AG04450 (cell line): Measurements from ENCODE around the gene ECHS1. TPM values are rescaled to one million over a fixed set of nuclear protein-coding genes. Genes with fewer than 3 reads are reported as not detected.
"Not testable (repeated sequence)": the region's sequence is repeated elsewhere in the genome, so short reads cannot be mapped to it uniquely, and the experiment has no call there.

Experiments
- CTCF ChIA-PET: fragments of 300-600, 350-600 bp; formaldehyde crosslinking; extraction: SDS; loops from one replicate; lab custom pipeline; 2022; ENCODE audit warnings: antibody characterized with exemption, inconsistent platforms; lab: Charles Lee
- POLR2A ChIA-PET: fragments of 350-600 bp; formaldehyde crosslinking; extraction: SDS; loops from one replicate; lab custom pipeline; 2021; ENCODE audit warnings: antibody characterized with exemption, inconsistent platforms; lab: Yijun Ruan, JAX
- DNase-seq: peaks from one replicate; pipeline ENCODE4 v3.0.0-alpha.2; 2011; ENCODE audit warnings: low read depth, low spot score
- H3K27ac ChIP-seq: one replicate; pipeline ENCODE4 v1.5.1; 2012; ENCODE audit warnings: low read depth, low read length, control low read depth
- H3K27me3 ChIP-seq: one replicate; pipeline ENCODE4 v1.6.0; 2012; ENCODE audit warnings: low read length; ENCODE audit not compliant: control insufficient read depth, insufficient read depth
- H3K4me3 ChIP-seq: 2 replicates; pipeline ENCODE4 v1.5.1; 2011; ENCODE audit warnings: mild to moderate bottlenecking, low read depth, low read length, control low read depth
- H3K9me3 ChIP-seq: 2 replicates; pipeline ENCODE4 v1.5.1; 2012; ENCODE audit warnings: low read length; ENCODE audit not compliant: control insufficient read depth, insufficient read depth
- polyA plus RNA-seq: library from polyadenylated mRNA; depleted of rRNA; stranded (reverse); fragments of >200 nt; gene quantifications from 2 replicates; pipeline ENCODE4 v1.2.3, GENCODE V29; 2011
- TF ChIP-seq, protein P1 (sequence below): IDR thresholded peaks from 2 replicates; pipeline ENCODE4 v1.5.1; 2011; ENCODE audit warnings: low read depth, low read length, control low read depth, inconsistent platforms

The ECHS1 gene
- polyA plus RNA-seq, 1 experiment: 56.6 TPM

DNA sequence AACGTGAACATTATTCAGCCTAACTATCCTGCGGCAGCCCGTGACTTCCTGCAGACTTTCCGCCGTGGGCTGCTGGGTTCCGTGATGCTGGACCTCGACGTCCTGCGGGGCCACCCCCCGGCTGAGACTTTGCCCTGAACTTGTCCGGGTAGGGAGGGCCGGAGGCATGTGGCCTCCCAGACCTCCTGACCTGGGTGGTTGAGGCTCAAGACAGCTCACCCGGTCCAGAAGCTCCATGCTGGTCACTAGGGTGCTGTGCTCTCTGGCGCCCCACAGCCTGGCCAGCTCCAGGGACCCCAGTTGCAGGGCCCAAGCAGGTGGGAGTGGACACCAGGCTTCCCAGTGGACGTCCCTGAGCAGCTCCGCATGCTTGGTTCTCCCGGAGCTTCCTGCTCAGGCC, 46.9 kb upstream of the ECHS1 start:
- Histone ChIP-seq H3K9me3 (peaks cover 4% of the 10 kb centered on the region; the same call in 1 of the 2 replicates), H3K27ac (no peak overlapping the region), H3K27me3 (no peaks in the 10 kb centered on the region), H3K4me3 (no peak overlapping the region)
- ChIA-PET POLR2A (interaction anchor here (0.6 kb wide), 1 partner anchor 16 kb away, joined by 5 read pairs; no protein-coding TSS in a partner anchor), CTCF (no interaction called here)
- DNase-seq: no peak
- TF ChIP-seq, protein P1, sequence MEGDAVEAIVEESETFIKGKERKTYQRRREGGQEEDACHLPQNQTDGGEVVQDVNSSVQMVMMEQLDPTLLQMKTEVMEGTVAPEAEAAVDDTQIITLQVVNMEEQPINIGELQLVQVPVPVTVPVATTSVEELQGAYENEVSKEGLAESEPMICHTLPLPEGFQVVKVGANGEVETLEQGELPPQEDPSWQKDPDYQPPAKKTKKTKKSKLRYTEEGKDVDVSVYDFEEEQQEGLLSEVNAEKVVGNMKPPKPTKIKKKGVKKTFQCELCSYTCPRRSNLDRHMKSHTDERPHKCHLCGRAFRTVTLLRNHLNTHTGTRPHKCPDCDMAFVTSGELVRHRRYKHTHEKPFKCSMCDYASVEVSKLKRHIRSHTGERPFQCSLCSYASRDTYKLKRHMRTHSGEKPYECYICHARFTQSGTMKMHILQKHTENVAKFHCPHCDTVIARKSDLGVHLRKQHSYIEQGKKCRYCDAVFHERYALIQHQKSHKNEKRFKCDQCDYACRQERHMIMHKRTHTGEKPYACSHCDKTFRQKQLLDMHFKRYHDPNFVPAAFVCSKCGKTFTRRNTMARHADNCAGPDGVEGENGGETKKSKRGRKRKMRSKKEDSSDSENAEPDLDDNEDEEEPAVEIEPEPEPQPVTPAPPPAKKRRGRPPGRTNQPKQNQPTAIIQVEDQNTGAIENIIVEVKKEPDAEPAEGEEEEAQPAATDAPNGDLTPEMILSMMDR: no peak

DNA sequence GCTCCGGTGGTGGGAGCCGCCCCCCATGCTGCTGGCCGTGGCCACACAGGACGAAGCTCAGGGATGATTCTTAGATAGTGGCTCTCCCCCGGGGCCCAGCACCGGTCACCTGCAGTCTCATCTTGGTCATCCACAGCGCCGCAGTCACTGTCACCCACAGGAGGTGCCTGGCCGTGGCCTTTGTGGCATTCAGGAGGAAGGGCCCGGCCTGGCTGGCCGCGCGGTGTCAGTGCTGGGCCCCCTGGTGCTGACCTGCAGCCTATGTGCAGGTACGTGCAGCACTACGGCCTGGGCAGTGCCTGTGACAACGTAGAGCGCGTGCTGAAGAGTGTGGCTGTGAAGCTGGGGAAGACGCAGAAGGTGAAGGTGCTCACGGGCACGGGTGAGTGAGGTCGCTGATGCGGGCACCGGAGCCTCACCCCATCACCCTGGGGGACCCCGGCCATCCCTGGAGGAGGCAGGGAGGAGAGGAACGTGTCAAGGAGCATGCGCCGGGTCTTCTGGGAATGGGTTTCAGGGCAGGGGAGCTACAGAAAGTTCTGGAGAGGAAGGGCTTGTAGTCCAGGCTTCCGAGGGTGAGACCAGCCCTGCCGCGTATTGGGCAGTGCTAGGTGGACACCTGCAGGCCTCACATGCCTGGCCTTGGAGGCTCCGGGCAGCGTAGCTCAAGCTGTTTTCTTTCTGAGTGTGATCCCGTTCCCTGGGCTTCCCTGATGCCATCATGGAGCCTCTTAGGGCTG, 46.2 kb upstream of the ECHS1 start:
- peaks cover 5% of the 10 kb centered on the region; the same call in 1 of the 2 replicates for H3K9me3 ChIP-seq
- no peak for DNase-seq
- ChIA-PET POLR2A (interaction anchor here (0.6 kb wide), 1 partner anchor 15 kb away, joined by 5 read pairs; no protein-coding TSS in a partner anchor), CTCF (no interaction called here)
- TF ChIP-seq, protein P1: no peak
- H3K4me3 ChIP-seq: no peak overlapping the region
- H3K27ac ChIP-seq: no peak overlapping the region
- no peaks in the 10 kb centered on the region for H3K27me3 ChIP-seq

DNA sequence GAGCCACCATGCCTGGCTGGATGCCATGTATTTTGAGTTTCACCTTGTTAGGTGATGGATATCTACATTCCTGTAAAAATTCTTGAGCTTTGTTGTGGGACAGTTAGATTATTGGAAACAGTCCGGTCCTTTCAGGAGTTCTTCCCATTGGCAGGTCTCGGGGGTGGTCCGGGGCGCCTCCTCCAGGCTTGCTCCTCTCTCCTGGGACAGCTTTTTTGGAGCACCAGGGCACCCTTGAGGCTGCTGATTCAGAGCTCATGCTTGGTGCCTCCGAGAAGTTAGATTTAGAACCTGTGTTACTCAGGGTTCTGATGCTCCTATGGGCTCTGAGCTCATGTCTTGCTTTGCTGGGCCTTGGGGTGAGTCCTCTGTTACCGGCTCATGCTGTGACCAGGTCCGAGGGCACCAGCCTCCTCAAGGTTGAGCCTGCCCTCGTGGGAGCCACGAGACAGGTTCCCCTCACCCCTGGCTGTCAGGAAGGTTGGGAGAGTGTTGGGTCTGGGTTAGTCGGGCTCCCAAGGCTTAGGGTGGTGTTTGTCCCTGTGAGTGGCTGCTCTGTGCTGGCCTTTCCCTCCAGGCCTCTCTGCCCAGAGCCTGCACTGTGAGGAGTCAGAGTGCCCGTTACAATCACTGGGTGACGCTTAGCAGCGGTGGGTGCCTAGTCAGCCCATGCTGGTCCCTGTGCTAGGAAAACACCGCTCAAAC, 45.3 kb upstream of the ECHS1 start:
- H3K27ac ChIP-seq: no peak overlapping the region
- DNase-seq: no peak
- peaks cover 5% of the 10 kb centered on the region; the same call in 1 of the 2 replicates for H3K9me3 ChIP-seq
- H3K4me3 ChIP-seq: no peak overlapping the region
- CTCF ChIA-PET: interaction anchor here (1.0 kb wide), 1 partner anchor 89 kb away, joined by 3 read pairs; no protein-coding TSS in a partner anchor
- POLR2A ChIA-PET: no interaction called here
- TF ChIP-seq, protein P1: no peak
- H3K27me3 ChIP-seq: no peaks in the 10 kb centered on the region

DNA sequence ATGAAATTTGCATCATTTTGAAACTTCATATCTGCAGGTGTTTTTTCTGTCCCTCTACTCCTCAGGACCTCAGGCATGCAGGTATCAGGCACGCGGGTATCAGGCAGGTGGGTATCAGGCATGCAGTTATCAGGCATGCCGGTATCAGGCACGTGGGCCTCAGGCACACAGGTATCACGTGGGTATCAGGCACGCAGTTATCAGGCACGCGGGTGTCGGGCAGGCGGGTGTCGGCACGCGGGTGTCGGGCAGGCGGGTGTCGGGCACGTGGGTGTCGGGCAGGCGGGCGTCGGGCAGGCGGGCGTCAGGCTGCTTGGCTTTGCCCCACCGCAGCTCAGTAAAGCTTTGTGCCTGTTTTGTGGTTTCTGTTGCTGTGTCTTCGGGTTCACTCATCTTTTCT, 42.6 kb upstream of the ECHS1 start:
- Histone ChIP-seq H3K4me3 (no peak overlapping the region), H3K9me3 (peaks cover 7% of the 10 kb centered on the region), H3K27me3 (no peaks in the 10 kb centered on the region), H3K27ac (no peak overlapping the region)
- no peak for DNase-seq
- CTCF ChIA-PET: interaction anchor here (0.7 kb wide), 1 partner anchor 75 kb away, joined by 3 read pairs; no protein-coding TSS in a partner anchor
- POLR2A ChIA-PET: no interaction called here
- TF ChIP-seq, protein P1: no peak

DNA sequence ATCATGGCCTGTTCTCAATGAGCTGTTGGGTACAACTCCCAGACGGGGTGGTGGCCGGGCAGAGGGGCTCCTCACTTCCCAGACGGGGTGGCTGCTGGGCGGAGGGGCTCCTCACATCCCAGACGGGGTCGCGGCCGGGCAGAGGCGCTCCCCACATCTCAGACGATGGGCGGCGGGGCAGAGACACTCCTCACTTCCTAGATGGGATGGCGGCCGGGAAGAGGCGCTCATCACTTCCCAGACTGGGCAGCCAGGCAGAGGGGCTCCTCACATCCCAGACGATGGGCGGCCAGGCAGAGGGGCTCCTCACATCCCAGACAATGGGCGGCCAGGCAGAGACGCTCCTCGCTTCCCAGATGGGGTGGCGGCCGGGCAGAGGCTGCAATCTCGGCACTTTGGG, 41.2 kb upstream of the ECHS1 start:
- CTCF ChIA-PET, POLR2A ChIA-PET, H3K4me3 ChIP-seq, H3K27me3 ChIP-seq, H3K27ac ChIP-seq, DNase-seq: not testable (repeated sequence)
- peaks cover 12% of the 10 kb centered on the region for H3K9me3 ChIP-seq
